Measurements from ENCODE around the gene CGNL1. TPM values are rescaled to one million over a fixed set of nuclear protein-coding genes. Genes with fewer than 3 reads are reported as not detected.

CGNL1 gene
- polyA plus RNA-seq, 1 donor = 5.4 TPM

- no peak for DNase-seq
These were observed 205.8 kb downstream of the CGNL1 start for GRCh38 chr15:57582090-57582489.

- no peak for DNase-seq
These were observed 207.0 kb downstream of the CGNL1 start for GRCh38 chr15:57583282-57583681.

- no peak for DNase-seq
These were observed 207.4 kb downstream of the CGNL1 start for GRCh38 chr15:57583720-57584119.

- no peak for DNase-seq
These were observed 210.5 kb downstream of the CGNL1 start for GRCh38 chr15:57586661-57587424.

GRCh38 chr15:57589281-57589680 is 213.0 kb downstream of the CGNL1 start:
- DNase-seq = no peak

- no peak for DNase-seq
These were observed 213.4 kb downstream of the CGNL1 start for GRCh38 chr15:57589754-57590153.

GRCh38 chr15:57591237-57591821 is 215.0 kb downstream of the CGNL1 start:
- DNase-seq = no peak

GRCh38 chr15:57591822-57592367 is 215.6 kb downstream of the CGNL1 start, which contains the start of gene MYZAP:
MYZAP (plus strand) TSS chr15:57591904; CDS start chr15:57592035, 131 bp downstream.
- DNase-seq = no peak

- DNase-seq = no peak
These were observed 216.1 kb downstream of the CGNL1 start for GRCh38 chr15:57592426-57592825.

- no peak for DNase-seq
These were observed 216.6 kb downstream of the CGNL1 start for GRCh38 chr15:57592836-57593420.

- DNase-seq = no peak
These were observed 218.2 kb downstream of the CGNL1 start for GRCh38 chr15:57594479-57594878.

GRCh38 chr15:57595011-57595866 is 218.9 kb downstream of the CGNL1 start:
- no peak for DNase-seq

GRCh38 chr15:57596301-57596855 is 220.1 kb downstream of the CGNL1 start:
- DNase-seq = no peak

- no peak for DNase-seq
These were observed 220.7 kb downstream of the CGNL1 start for GRCh38 chr15:57596978-57597377.

- no peak for DNase-seq
These were observed 221.1 kb downstream of the CGNL1 start for GRCh38 chr15:57597431-57597830.

GRCh38 chr15:57598346-57598745 is 222.0 kb downstream of the CGNL1 start:
- DNase-seq = no peak

GRCh38 chr15:57599296-57599810 is 223.0 kb downstream of the CGNL1 start:
- no peak for DNase-seq

- DNase-seq = no peak
These were observed 223.9 kb downstream of the CGNL1 start for GRCh38 chr15:57600197-57600596.

Data from hindlimb muscle (tissue), 1 donor.